SHP77 treated with DMSO at 0.1 percent for 48 hours (cell line): ENCODE measurements around the gene TRIM15.
"Not testable (repeated sequence)": the region's sequence is repeated elsewhere in the genome, so short reads cannot be mapped to it uniquely, and the experiment has no call there.

Source experiments
- DNase-seq: peaks from one replicate; lab custom pipeline; 2025; lab: John Stamatoyannopoulos, UW

TRIM15 gene

GRCh38 chr6:30163090-30163917 is at the start of gene TRIM15:
Gene TRIM15, plus strand, starts transcription at chr6:30163546. Its CDS starts 139 bp downstream, at chr6:30163685.
- no peak for DNase-seq

- DNase-seq: no peak
Measured at GRCh38 chr6:30113841-30114240, 49.5 kb upstream of the TRIM15 start.

GRCh38 chr6:30116724-30117123 is 46.6 kb upstream of the TRIM15 start:
- DNase-seq: no peak

- not testable (repeated sequence) for DNase-seq
Measured at GRCh38 chr6:30118691-30119090, 44.7 kb upstream of the TRIM15 start.

GRCh38 chr6:30121446-30122366 is 41.6 kb upstream of the TRIM15 start:
- DNase-seq: no peak

GRCh38 chr6:30122515-30122914 is 40.8 kb upstream of the TRIM15 start:
- no peak for DNase-seq

- DNase-seq: no peak
Measured at GRCh38 chr6:30127238-30128093, 35.9 kb upstream of the TRIM15 start.

- DNase-seq: no peak
Measured at GRCh38 chr6:30129265-30130178, 33.8 kb upstream of the TRIM15 start.

GRCh38 chr6:30130179-30130679 is 33.1 kb upstream of the TRIM15 start:
- DNase-seq: no peak

- DNase-seq: peak; percentile 52
Measured at GRCh38 chr6:30130887-30131862, 32.2 kb upstream of the TRIM15 start.

- DNase-seq: no peak
Measured at GRCh38 chr6:30131947-30132497, 31.3 kb upstream of the TRIM15 start.

- DNase-seq: no peak
Measured at GRCh38 chr6:30135147-30135546, 28.2 kb upstream of the TRIM15 start.

- DNase-seq: no peak
Measured at GRCh38 chr6:30135757-30136156, 27.6 kb upstream of the TRIM15 start, which contains the start of gene TRIM40. Gene TRIM40, plus strand, starts transcription at chr6:30136140. Its CDS starts 897 bp downstream, at chr6:30137037.

GRCh38 chr6:30136570-30137286 is 26.6 kb upstream of the TRIM15 start:
- DNase-seq: no peak

GRCh38 chr6:30140240-30140639 is 23.1 kb upstream of the TRIM15 start:
- not testable (repeated sequence) for DNase-seq

GRCh38 chr6:30142665-30143064 is 20.7 kb upstream of the TRIM15 start:
- no peak for DNase-seq

- no peak for DNase-seq
Measured at GRCh38 chr6:30143780-30144179, 19.6 kb upstream of the TRIM15 start.

- no peak for DNase-seq
Measured at GRCh38 chr6:30144811-30145210, 18.5 kb upstream of the TRIM15 start.
